Activated B cell treated with CpG ODN at 0.5 μM for 24 hours (primary cell): ENCODE results near the gene LRRC3. TPM values are rescaled to one million over a fixed set of nuclear protein-coding genes. Genes with fewer than 3 reads are reported as not detected.

ENCODE experiments used
- ATAC-seq: fragments of 200-7000 bp; cut with Tn5 transposase; one replicate; pipeline ENCODE4 v1.10.0; 2021; ENCODE audit warnings: low read depth, mild to moderate bottlenecking, moderate library complexity
- CTCF ChIA-PET: fragments of 350-600 bp; sonication (Branson Sonifier 250); formaldehyde crosslinking; loops from one replicate; lab custom pipeline; 2021; ENCODE audit warnings: antibody characterized with exemption; lab: Charles Lee
- POLR2A ChIA-PET: fragments of 350-600 bp; sonication (Branson Sonifier 250); formaldehyde crosslinking; loops from one replicate; lab custom pipeline; 2021; ENCODE audit warnings: antibody characterized with exemption; lab: Charles Lee
- DNase-seq: peaks from one replicate; pipeline ENCODE4 v3.0.0; 2022
- H3K27ac Mint-ChIP-seq: one replicate; pipeline ENCODE4 v1.8.0; 2020; ENCODE audit warnings: mixed read lengths
- H3K27me3 Mint-ChIP-seq: one replicate; pipeline ENCODE4 v1.8.0; 2021; ENCODE audit warnings: mixed read lengths
- H3K36me3 Mint-ChIP-seq: one replicate; pipeline ENCODE4 v1.8.0; 2021; ENCODE audit warnings: low read depth, mixed read lengths
- H3K4me1 Mint-ChIP-seq: one replicate; pipeline ENCODE4 v1.8.0; 2021; ENCODE audit warnings: mixed read lengths
- H3K4me3 Mint-ChIP-seq: one replicate; pipeline ENCODE4 v1.8.0; 2020; ENCODE audit warnings: mild to moderate bottlenecking, mixed read lengths
- H3K9me3 Mint-ChIP-seq: one replicate; pipeline ENCODE4 v1.8.0; 2020; ENCODE audit warnings: mixed read lengths
- CTCF ChIP-seq: fragments of 200-600 bp; IDR thresholded peaks from one replicate; pipeline ENCODE4 v1.8.0; 2022; ENCODE audit warnings: antibody characterized with exemption, mild to moderate bottlenecking
- intact Hi-C: fragments of 100-400 bp; cut with micrococcal nuclease; formaldehyde crosslinking; loops from one replicate; pipeline ENCODE4 v1.15.1; 2024
- total RNA-seq: library from RNA; stranded (reverse); gene quantifications from 2 replicates; pipeline ENCODE4 v1.2.3, GENCODE V29; 2022

Gene LRRC3
- total RNA-seq, 1 donor from 2014 or later, result 1.00 TPM

- intact Hi-C loops, result no loop called here
Measured at GRCh38 chr21:44487831-44488230, 32.5 kb downstream of the LRRC3 start.

GRCh38 chr21:44489962-44490361 lies 34.7 kb downstream of the LRRC3 start:
- no peak for TF ChIP-seq CTCF
- intact Hi-C loops, result no loop called here
- no peak overlapping the region for H3K4me3 Mint-ChIP-seq
- H3K4me1 Mint-ChIP-seq, result no peaks in the 10 kb centered on the region
- no peaks in the 10 kb centered on the region for H3K27me3 Mint-ChIP-seq
- ATAC-seq, result no peak
- H3K9me3 Mint-ChIP-seq, result peaks cover 14% of the 10 kb centered on the region
- H3K36me3 Mint-ChIP-seq, result no peaks in the 10 kb centered on the region
- POLR2A ChIA-PET, result no interaction called here
- H3K27ac Mint-ChIP-seq, result no peak overlapping the region
- CTCF ChIA-PET, result no interaction called here
- DNase-seq, result no peak

More at GRCh38 chr21:44487831-44488230, 32.5 kb downstream of the LRRC3 start:
- Mint-ChIP-seq H3K4me3 (no peak overlapping the region), H3K36me3 (no peaks in the 10 kb centered on the region), H3K27ac (no peak overlapping the region), H3K27me3 (no peaks in the 10 kb centered on the region), H3K4me1 (no peaks in the 10 kb centered on the region), H3K9me3 (peaks cover 10% of the 10 kb centered on the region)
- ChIA-PET POLR2A (no interaction called here), CTCF (no interaction called here)
- TF ChIP-seq CTCF, result no peak
- ATAC-seq (no peak), DNase-seq (no peak)

- H3K9me3 Mint-ChIP-seq, result peaks cover 14% of the 10 kb centered on the region
- H3K27me3 Mint-ChIP-seq, result peaks cover 3% of the 10 kb centered on the region
- CTCF ChIA-PET, result no interaction called here
- H3K4me1 Mint-ChIP-seq, result no peaks in the 10 kb centered on the region
- no peaks in the 10 kb centered on the region for H3K36me3 Mint-ChIP-seq
- POLR2A ChIA-PET, result no interaction called here
- no peak overlapping the region for H3K27ac Mint-ChIP-seq
- no peak overlapping the region for H3K4me3 Mint-ChIP-seq
- no peak for TF ChIP-seq CTCF
- ATAC-seq, result no peak
- DNase-seq, result no peak
- intact Hi-C loops, result no loop called here
Measured at GRCh38 chr21:44490405-44490804, 35.1 kb downstream of the LRRC3 start.

- intact Hi-C loops, result no loop called here
- TF ChIP-seq CTCF, result no peak
- ChIA-PET POLR2A (no interaction called here), CTCF (no interaction called here)
- DNase-seq (no peak), ATAC-seq (no peak)
- Mint-ChIP-seq H3K9me3 (peaks cover 14% of the 10 kb centered on the region), H3K27ac (no peak overlapping the region), H3K36me3 (no peaks in the 10 kb centered on the region), H3K4me1 (no peaks in the 10 kb centered on the region), H3K4me3 (no peak overlapping the region), H3K27me3 (peaks cover 7% of the 10 kb centered on the region)
Measured at GRCh38 chr21:44490816-44491215, 35.5 kb downstream of the LRRC3 start.

GRCh38 chr21:44492567-44493385 lies 37.5 kb downstream of the LRRC3 start:
- TF ChIP-seq CTCF, result no peak
- POLR2A ChIA-PET, result no interaction called here
- Mint-ChIP-seq H3K4me3 (no peak overlapping the region), H3K27me3 (peaks cover 16% of the 10 kb centered on the region), H3K9me3 (peaks cover 12% of the 10 kb centered on the region), H3K4me1 (no peaks in the 10 kb centered on the region), H3K36me3 (no peaks in the 10 kb centered on the region), H3K27ac (no peak overlapping the region)
- intact Hi-C loops, result no loop called here
- CTCF ChIA-PET, result no interaction called here
- DNase-seq (no peak), ATAC-seq (no peak)
